HEK293 (cell line): ENCODE results near the gene NCAN.
"Not testable (repeated sequence)": the region's sequence is repeated elsewhere in the genome, so short reads cannot be mapped to it uniquely, and the experiment has no call there.

Experiments
- CTCF ChIA-PET: fragments of 350-600 bp; formaldehyde crosslinking; extraction: SDS; loops from one replicate; lab custom pipeline; 2021; ENCODE audit warnings: antibody characterized with exemption; lab: Yijun Ruan, JAX
- POLR2A ChIA-PET: fragments of 300-600 bp; formaldehyde crosslinking; extraction: SDS; loops from one replicate; lab custom pipeline; 2020; ENCODE audit warnings: antibody characterized with exemption, inconsistent platforms; lab: Yijun Ruan, JAX
- H3K27ac ChIP-seq: fragments of 200-500 bp; sonication (Bioruptor generic); 2 replicates; pipeline ENCODE4 v1.5.1; 2014; ENCODE audit warnings: low read depth, low read length, control low read depth, inconsistent platforms; ENCODE audit errors: extremely low read depth
- H3K36me3 ChIP-seq, 2 experiments: fragments of 200-500 bp in 1 of 2; sonication (Bioruptor generic) in 1 of 2; 1 replicate in 1 of 2; 2 replicates in 1 of 2; pipeline ENCODE4 v1.5.1; 2014 to 2017; ENCODE audit warnings: inconsistent platforms in 2 of 2, low read length in 2 of 2; ENCODE audit not compliant: control insufficient read depth in 2 of 2, insufficient read depth in 1 of 2
- H3K4me1 ChIP-seq: fragments of 200-500 bp; sonication (Bioruptor generic); 2 replicates; pipeline ENCODE4 v1.5.1; 2014; ENCODE audit warnings: mild to moderate bottlenecking, low read length, inconsistent platforms; ENCODE audit not compliant: control insufficient read depth, insufficient read depth
- H3K4me3 ChIP-seq: 2 replicates; pipeline ENCODE4 v1.5.1; 2011; ENCODE audit warnings: low read depth, mild to moderate bottlenecking, control low read depth, low read length, moderate library complexity
- H3K9me3 ChIP-seq: fragments of 200-500 bp; sonication (Bioruptor generic); 2 replicates; pipeline ENCODE4 v1.5.1; 2014; ENCODE audit warnings: low read depth, low read length, inconsistent platforms; ENCODE audit not compliant: control insufficient read depth, insufficient read depth
- HOXA7 ChIP-seq: sonication (generic); formaldehyde crosslinking; IDR thresholded peaks from 2 replicates; pipeline ENCODE4 v1.8.1; 2022; ENCODE audit warnings: missing genetic modification reagents, borderline replicate concordance
- HOXD13 ChIP-seq: sonication (generic); formaldehyde crosslinking; IDR thresholded peaks from 2 replicates; pipeline ENCODE4 v1.8.0; 2022; ENCODE audit warnings: missing genetic modification reagents, borderline replicate concordance
- KLF1 ChIP-seq: fragments of 450-650 bp; formaldehyde crosslinking; IDR thresholded peaks from 2 replicates; pipeline ENCODE4 v1.5.1; 2016; ENCODE audit warnings: missing biosample characterization, missing genetic modification characterization
- KLF8 ChIP-seq: fragments of 450-650 bp; formaldehyde crosslinking; IDR thresholded peaks from 2 replicates; pipeline ENCODE4 v1.5.1; 2016; ENCODE audit warnings: missing biosample characterization, missing genetic modification characterization
- PRDM1 ChIP-seq: fragments of 450-650 bp; formaldehyde crosslinking; IDR thresholded peaks from 2 replicates; pipeline ENCODE4; 2016; ENCODE audit warnings: missing biosample characterization, missing genetic modification characterization
- SALL2 ChIP-seq: fragments of 450-650 bp; formaldehyde crosslinking; IDR thresholded peaks from 2 replicates; pipeline ENCODE4 v1.5.0; 2017; ENCODE audit warnings: missing biosample characterization, mild to moderate bottlenecking, missing genetic modification characterization, borderline replicate concordance
- SETDB1 ChIP-seq: IDR thresholded peaks from one replicate; pipeline ENCODE4 v1.6.1; 2017; ENCODE audit warnings: mild to moderate bottlenecking, low read length, moderate library complexity, mixed read lengths; ENCODE audit not compliant: insufficient read length
- ZIC2 ChIP-seq: fragments of 450-650 bp; formaldehyde crosslinking; IDR thresholded peaks from 2 replicates; pipeline ENCODE4 v1.5.1; 2016; ENCODE audit warnings: missing biosample characterization, missing genetic modification characterization
- ZNF132 ChIP-seq: fragments of 450-650 bp; formaldehyde crosslinking; IDR thresholded peaks from 2 replicates; pipeline ENCODE4 v1.5.1; 2017; ENCODE audit warnings: missing biosample characterization, missing genetic modification characterization, borderline replicate concordance
- ZNF133 ChIP-seq: fragments of 450-650 bp; formaldehyde crosslinking; IDR thresholded peaks from 2 replicates; pipeline ENCODE4 v1.5.1; 2016; ENCODE audit warnings: missing biosample characterization, missing genetic modification characterization
- ZNF157 ChIP-seq: fragments of 450-650 bp; formaldehyde crosslinking; IDR thresholded peaks from 2 replicates; pipeline ENCODE4 v1.5.1; 2016; ENCODE audit warnings: missing biosample characterization, missing genetic modification characterization
- ZNF2 ChIP-seq: fragments of 450-650 bp; formaldehyde crosslinking; IDR thresholded peaks from 2 replicates; pipeline ENCODE4 v1.5.1; 2016; ENCODE audit warnings: missing biosample characterization, missing genetic modification characterization
- ZNF23 ChIP-seq: fragments of 450-650 bp; formaldehyde crosslinking; IDR thresholded peaks from 2 replicates; pipeline ENCODE4 v1.5.1; 2016; ENCODE audit warnings: missing biosample characterization, missing genetic modification characterization, borderline replicate concordance
- ZNF280D ChIP-seq: fragments of 450-650 bp; formaldehyde crosslinking; IDR thresholded peaks from 2 replicates; pipeline ENCODE4 v1.5.1; 2016; ENCODE audit warnings: missing biosample characterization, missing genetic modification characterization
- ZNF335 ChIP-seq: fragments of 450-650 bp; formaldehyde crosslinking; conservative IDR thresholded peaks from 2 replicates; pipeline ENCODE4 v1.5.1; 2016; ENCODE audit warnings: missing biosample characterization, missing genetic modification characterization
- ZNF366 ChIP-seq: fragments of 450-650 bp; formaldehyde crosslinking; conservative IDR thresholded peaks from 2 replicates; pipeline ENCODE4 v1.5.1; 2016; ENCODE audit warnings: missing biosample characterization, missing genetic modification characterization
- ZNF404 ChIP-seq: fragments of 450-650 bp; formaldehyde crosslinking; IDR thresholded peaks from 2 replicates; pipeline ENCODE4 v1.5.1; 2017; ENCODE audit warnings: missing biosample characterization, missing genetic modification characterization
- ZNF518A ChIP-seq: fragments of 450-650 bp; formaldehyde crosslinking; conservative IDR thresholded peaks from 2 replicates; pipeline ENCODE4 v1.5.1; 2016; ENCODE audit warnings: low read depth, missing biosample characterization, missing genetic modification characterization
- ZNF529 ChIP-seq: fragments of 450-650 bp; formaldehyde crosslinking; IDR thresholded peaks from 2 replicates; pipeline ENCODE4 v1.5.1; 2017; ENCODE audit warnings: missing genetic modification characterization, missing biosample characterization; ENCODE audit not compliant: insufficient replicate concordance
- ZNF560 ChIP-seq: fragments of 450-650 bp; formaldehyde crosslinking; IDR thresholded peaks from 2 replicates; pipeline ENCODE4 v1.5.1; 2017; ENCODE audit warnings: missing biosample characterization, missing genetic modification characterization, borderline replicate concordance
- ZNF610 ChIP-seq: fragments of 450-650 bp; formaldehyde crosslinking; IDR thresholded peaks from 2 replicates; pipeline ENCODE4 v1.5.1; 2016; ENCODE audit warnings: missing biosample characterization, missing genetic modification characterization, borderline replicate concordance
- ZNF624 ChIP-seq: fragments of 450-650 bp; formaldehyde crosslinking; IDR thresholded peaks from 2 replicates; pipeline ENCODE4 v1.5.1; 2017; ENCODE audit warnings: missing biosample characterization, missing genetic modification characterization
- ZNF664 ChIP-seq: fragments of 450-650 bp; formaldehyde crosslinking; IDR thresholded peaks from 2 replicates; pipeline ENCODE4 v1.5.1; 2016; ENCODE audit warnings: missing biosample characterization, missing genetic modification characterization
- ZNF692 ChIP-seq: fragments of 450-650 bp; formaldehyde crosslinking; IDR thresholded peaks from 2 replicates; pipeline ENCODE4 v1.5.1; 2016; ENCODE audit warnings: missing biosample characterization, missing genetic modification characterization
- ZNF843 ChIP-seq: fragments of 450-650 bp; formaldehyde crosslinking; IDR thresholded peaks from 2 replicates; pipeline ENCODE4 v1.5.1; 2016; ENCODE audit warnings: missing biosample characterization, missing genetic modification characterization

Gene NCAN

GRCh38 chr19:19171821-19172532 is 39.8 kb upstream of the NCAN start (continued):
- TF ChIP-seq ZNF692 (0 out of 2 replicates have a peak, but pooled peaks have one; percentile 55), ZNF610 (tag by site-specific recombination) (no peak), ZNF664 (no peak), ZIC2 (tag by site-specific recombination) (peak; percentile 31; the same call in 1 of the 2 replicates), ZNF529 (tag by site-specific recombination) (no peak), PRDM1 (tag by site-specific recombination) (no peak), ZNF335 (no peak; the same call in 1 of the 2 replicates), HOXD13 (peak; percentile 62; the same call in 1 of the 2 replicates), ZNF404 (tag by site-specific recombination) (no peak), KLF1 (tag by site-specific recombination) (peak; percentile 24; the same call in 1 of the 2 replicates), ZNF132 (tag by site-specific recombination) (no peak), ZNF560 (tag by site-specific recombination) (no peak), ZNF133 (no peak), ZNF624 (tag by site-specific recombination) (no peak), ZNF843 (tag by site-specific recombination) (no peak), ZNF280D (no peak), ZNF366 (tag by site-specific recombination) (no peak), ZNF157 (no peak), KLF8 (tag by site-specific recombination) (no peak)

GRCh38 chr19:19173243-19173642 is 38.5 kb upstream of the NCAN start:
- not testable (repeated sequence) for H3K27ac ChIP-seq, H3K9me3 ChIP-seq, H3K4me3 ChIP-seq, H3K4me1 ChIP-seq, H3K36me3 ChIP-seq
- POLR2A ChIA-PET = interaction anchor here (0.7 kb wide), 1 partner anchor 25 kb away, joined by 7 read pairs; no protein-coding TSS in a partner anchor
- CTCF ChIA-PET = interaction anchor here (0.7 to 1.8 kb wide), 4 partner anchors 13 to 253 kb away, joined by 4 to 9 read pairs (median 6); no protein-coding TSS in a partner anchor

- Histone ChIP-seq H3K4me1 (no peaks in the 10 kb centered on the region), H3K4me3 (no peak overlapping the region), H3K27ac (no peak overlapping the region), H3K9me3 (no peaks in the 10 kb centered on the region), H3K36me3 (peaks cover 0 to 19% of the 10 kb centered on the region in 2 experiments; a peak in 2 of 3 replicates)
- CTCF ChIA-PET = interaction anchor here (0.7 to 2.8 kb wide), 5 partner anchors 8 to 48 kb away, joined by 3 to 41 read pairs (median 4); no protein-coding TSS in a partner anchor
- POLR2A ChIA-PET = interaction anchor here (1.1 kb wide), 1 partner anchor 15 kb away, joined by 3 read pairs; the partner anchor contains the start of genes BORCS8 and RFXANK
- TF ChIP-seq ZNF335 (no peak), ZNF518A (no peak), HOXA7 (CRISPR knock-in tag) (no peak), ZNF133 (no peak), SALL2 (tag by site-specific recombination) (no peak), ZNF23 (tag by site-specific recombination) (no peak), ZNF2 (no peak), SETDB1 (no peak)
Observed at GRCh38 chr19:19176950-19177349, 34.8 kb upstream of the NCAN start.
